Activated effector memory CD4-positive, alpha-beta T cell treated with anti-CD3 and anti-CD28 coated beads, Interleukin-2, amount 50 U/mL, for 16 hours (primary cell): Measurements from ENCODE around the gene STMP1.
"Not testable (repeated sequence)": the region's sequence is repeated elsewhere in the genome, so short reads cannot be mapped to it uniquely, and the experiment has no call there.

Source experiments
- DNase-seq: peaks from one replicate; pipeline ENCODE4 v3.0.0-alpha.2; 2020

STMP1 gene

DNA sequence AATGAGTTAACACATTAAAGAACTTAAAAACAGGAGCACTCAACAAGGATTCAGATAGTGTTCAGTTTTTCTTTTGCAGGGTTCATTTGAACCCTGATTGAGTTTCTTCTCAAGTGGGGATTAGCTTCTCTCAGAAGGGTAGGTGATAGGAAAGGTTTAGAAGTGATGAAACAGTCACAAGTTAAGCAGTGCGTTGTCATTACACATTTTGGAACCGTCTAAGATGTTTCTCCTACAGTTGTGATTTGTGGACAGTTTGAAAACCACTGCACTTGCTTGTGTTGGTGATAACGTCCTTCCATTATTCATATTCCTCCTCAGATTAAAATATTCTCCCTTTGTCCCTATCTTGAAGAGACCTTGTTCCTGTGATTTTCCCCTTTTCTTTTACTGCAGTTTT is 2.7 kb downstream of the STMP1 start:
- no peak for DNase-seq

DNA sequence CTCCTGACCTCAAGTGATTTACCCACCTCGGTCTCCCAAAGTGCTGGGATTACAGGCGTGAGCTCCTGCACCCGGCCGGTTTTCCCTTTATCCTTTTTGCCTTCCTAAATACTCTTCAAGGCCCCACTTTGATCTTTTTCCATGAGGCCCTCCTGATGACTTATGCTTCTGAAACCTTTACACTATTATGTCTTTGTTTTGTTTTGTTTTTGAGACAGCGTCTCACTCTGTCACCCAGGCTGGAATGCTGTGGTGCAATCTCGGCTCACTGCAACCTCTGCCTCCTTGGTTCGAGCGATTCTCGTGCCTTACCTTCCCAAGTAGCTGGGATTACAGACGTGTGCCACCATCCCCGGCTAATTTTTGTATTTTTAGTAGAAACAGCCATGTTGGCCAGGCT is 3.8 kb downstream of the STMP1 start:
- DNase-seq = no peak

DNA sequence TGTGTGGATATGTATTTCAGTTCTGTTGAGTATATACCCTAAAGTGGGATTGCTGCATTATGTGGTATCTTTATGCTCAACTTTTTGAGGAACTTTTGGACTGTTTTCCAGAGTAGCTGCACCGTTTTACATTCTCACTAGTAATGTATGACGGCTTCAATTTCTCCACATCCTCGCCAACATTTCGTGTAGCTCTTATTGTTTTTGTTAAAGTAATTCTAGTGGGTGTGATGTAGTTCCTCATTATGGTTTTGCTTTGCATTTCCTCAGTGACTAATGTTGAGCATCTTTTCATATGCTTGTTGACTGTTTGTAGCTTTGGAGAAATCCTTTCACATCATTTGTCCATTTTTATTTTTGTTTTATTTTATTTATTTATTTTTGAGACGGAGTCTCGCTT is 4.5 kb downstream of the STMP1 start:
- DNase-seq = no peak

DNA sequence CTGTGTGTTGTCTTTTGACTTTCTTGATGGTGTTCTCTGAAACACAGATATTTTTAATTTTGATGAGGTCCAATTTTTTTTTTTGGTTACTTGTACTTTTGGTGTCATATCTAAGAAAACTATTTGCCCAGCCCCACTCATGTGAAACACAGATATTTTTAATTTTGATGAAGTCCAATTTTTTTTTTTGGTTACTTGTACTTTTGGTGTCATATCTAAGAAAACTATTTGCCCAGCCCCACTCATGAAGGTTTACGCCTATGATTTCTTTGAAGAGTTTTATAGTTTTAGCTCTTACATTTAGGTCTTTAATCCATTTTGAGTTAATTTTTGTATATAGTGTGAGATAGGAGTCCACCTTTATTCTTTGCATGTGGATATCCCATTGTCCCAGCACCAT is 5.3 kb downstream of the STMP1 start:
- DNase-seq = not testable (repeated sequence)

DNA sequence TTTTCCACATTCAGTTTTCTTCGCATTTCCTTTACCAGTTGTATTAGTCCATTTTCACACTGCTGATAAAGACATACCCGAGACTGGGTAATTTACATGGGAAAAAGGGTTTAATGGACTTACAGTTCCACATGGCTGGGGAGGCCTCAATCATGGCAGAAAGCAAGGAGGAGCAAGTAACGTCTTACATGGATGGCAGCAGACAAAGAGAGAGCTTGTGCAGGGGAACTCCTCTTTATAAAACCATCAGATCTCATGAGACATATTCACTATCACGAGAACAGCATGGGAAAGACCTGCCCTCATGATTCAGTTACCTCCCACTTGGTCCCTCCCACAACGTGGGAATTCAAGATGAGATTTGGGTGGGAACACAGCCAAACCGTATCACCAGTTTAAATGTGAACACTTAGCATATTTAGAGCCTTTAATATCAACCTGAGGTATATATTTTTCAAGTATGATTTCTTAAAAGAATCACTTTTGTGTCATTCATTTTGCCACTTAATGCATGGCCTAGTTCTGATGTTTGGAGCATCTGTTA is 6.6 kb downstream of the STMP1 start:
- not testable (repeated sequence) for DNase-seq

DNA sequence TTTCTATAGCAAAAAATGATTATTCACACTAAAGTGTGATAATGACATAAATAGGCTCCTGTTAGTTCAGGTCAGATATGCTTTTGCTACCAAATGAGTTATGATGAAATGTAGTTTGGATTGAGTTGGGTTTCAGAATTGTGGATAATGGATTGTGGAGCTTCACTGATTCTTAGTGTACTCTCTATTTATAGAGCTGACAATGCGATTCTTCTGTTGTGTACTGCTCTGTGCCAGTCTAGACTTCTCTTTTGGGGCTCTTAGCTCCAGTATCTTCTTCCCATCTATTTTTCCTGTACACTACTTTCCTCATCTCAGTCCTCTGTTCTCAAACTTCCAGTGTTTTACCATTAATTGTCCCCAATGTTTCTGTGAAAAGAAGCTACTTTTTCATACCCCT is 7.5 kb downstream of the STMP1 start:
- DNase-seq = no peak

DNA sequence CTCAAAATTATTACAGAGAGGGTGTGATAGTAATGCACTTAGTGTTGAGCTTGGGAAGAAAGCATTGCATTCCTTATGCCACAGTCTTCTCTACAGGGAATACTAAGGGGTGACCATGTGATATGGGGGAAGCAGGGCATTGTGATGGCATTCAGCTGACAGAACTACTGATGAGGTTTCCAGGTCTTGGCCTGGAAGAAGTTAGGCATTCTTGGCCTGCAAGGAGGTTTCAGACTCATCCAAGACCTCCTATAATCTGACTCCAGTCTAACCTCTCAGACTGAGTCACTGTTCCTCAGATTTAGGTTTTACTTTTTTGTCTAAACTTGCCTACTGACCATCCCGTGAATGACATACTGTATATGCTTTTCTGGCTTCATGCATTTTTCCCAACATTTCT is 7.9 kb downstream of the STMP1 start:
- no peak for DNase-seq

DNA sequence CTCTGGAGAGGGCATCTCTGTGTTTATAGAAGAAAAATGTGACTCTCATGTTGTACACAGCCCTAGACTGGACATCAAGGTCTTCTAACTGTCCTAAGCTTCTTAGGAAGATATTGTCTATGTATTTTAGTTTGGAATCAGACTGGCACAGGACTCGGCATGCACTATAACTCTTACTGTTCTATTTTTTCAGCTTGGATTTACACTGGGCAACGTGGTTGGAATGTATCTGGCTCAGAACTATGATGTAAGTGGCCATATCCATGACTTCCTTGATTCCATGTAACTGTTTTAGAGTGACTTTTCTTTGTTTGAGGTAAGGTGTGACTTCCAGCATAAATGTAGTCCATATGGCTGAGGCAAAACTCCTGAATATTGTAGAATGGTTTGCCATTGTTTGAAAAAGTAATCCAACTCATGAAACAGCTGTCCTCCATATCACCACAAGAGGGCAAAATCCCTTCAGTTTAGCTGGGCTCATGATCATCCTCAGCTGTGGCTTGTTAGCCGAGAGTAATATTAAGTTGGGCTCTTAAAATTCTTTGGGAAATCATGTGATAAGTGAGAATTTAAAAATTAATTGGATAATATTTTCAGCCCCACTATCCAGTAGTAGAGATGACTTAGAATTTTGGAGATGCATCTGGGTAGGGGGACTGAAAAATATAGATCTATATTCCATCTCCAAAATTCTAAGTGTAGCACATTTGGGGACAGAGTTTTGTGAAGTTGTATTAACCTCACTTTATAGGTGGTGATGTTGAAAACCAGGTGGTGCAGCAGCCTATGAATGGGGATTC is 10.4 kb downstream of the STMP1 start:
- DNase-seq = no peak

DNA sequence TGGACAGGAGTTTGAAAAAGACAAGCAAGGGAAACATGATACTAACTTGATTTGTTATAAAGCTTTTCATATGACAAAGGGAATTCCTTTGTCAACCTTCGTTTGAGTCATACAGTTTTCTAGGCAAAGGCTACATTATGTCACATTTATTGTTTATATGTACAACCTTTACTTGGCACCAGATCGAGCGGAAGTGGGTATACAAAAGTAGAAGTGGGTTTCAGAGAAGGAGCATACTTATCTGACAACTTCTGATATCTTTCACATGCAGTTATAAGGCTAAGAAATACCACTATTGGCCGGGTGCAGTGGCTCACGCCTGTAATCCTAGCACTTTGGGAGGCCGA is 11.0 kb downstream of the STMP1 start:
- DNase-seq = no peak

DNA sequence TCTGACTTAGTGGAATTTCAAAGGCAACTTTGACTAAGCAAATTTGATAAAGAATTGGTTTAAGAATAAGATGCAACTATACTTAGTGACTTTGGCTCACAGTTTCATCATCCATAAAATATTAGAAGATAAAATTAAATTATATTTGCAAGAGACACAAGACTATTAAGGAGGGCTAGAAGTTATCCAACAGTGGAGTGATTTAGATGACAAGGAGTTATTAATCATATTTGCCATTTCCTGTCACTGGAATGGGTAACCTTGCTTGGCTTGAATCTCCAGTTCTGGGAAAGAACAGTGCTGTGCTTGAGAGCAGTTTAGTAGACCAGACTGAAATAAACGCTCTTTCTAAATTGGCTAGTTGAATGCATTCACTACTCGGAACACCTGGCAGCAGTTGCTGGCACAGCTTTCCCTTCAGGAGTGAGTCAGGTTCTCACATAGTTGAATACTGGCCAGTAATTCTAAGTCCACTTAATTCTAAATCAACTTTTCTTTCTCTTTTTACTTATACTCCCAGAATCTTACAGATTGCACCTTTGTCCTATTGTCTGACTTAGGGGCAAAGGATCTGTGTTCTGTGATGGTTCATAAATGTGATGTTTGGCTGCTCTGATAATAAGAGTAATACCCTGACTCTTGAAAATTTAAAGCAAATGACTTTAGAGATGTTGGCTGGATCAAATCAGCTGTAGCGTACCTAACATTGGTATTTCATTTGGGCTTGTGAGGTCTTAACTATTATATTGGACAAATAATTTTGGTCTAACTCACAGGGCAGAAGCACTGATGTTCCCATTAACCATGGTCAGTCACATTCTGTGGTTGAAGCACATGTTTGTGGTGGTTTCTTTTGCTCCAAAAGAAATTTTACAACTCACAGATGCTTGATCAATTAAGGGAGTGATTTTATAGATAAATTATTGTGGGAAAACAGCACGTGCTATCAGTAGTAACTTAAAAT is 16.6 kb downstream of the STMP1 start:
- no peak for DNase-seq

DNA sequence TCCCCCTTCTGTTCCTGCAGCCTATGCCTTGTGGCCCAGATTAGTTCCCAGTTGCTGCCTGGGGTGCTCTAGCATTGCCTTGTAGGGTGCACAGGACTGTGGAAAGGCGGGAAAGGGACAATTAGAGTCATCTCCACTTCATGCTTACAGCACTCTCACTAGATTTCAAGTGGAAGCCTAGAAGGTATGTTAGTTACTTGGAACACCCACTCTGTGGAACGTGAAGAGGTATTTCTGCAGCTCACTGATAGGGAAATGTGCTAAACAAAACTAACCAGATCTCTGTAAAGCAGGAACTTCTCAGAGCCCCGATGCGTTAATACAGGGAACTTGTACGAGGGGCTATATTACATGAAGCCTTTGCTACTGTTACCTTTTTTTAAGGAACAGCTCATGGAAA is 19.4 kb downstream of the STMP1 start:
- DNase-seq = no peak

DNA sequence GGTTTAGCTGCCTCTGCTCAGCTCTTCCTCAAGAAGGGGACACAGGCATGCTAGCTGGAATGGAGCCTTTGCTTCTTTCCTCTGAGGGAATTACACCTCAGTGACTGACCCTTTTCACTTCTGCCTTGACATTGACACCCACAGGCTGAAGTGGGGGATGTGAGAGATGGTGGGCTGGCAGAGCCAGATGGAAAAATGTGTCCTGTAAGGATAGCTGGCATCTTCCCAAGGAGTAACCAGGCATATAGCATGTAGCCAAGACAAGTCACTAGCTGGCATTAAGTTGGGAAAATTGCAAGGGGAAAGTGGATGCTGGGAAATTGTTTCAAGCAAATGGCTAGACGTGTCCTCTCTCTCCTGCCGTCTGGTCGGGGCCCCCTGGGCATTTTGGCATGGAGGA is 19.9 kb downstream of the STMP1 start:
- no peak for DNase-seq

DNA sequence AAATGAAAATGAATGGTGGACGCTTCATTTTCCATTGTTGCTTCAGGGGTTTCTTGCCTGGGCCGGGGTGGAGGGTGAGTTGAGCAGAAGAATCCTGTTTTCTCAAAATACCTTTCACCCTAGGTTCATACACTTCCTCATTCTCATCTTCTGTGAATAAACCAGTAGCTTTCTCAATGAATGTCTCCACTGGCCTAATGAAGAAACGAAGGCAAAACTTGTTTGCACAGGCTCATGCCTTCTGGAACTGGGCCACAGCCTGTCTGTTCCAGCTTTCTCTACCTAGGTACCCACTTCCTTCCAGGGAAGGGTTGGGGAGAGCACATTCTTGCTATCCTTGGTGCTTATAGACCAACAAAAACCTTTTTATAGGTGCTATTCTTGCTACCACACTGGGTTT is 21.3 kb downstream of the STMP1 start:
- no peak for DNase-seq

DNA sequence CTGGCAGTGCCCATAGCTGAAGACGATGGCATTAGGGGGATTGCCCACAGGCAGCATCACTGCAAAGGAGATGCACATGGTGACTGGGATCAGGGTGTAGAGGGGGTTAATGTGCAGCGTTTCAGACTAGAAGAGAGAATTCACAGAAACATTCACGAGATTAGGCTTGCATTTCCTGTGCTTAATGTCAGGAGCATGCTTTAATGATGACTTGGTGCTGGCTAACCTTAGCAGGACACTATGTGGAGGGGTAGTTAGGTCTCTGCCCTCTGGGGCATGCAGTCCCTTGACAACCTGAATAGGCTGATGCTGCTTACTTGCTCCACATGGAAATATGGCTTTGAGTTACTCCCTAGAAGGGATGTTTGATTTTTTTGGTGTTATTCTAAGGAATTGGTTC is 21.8 kb downstream of the STMP1 start:
- DNase-seq = no peak

DNA sequence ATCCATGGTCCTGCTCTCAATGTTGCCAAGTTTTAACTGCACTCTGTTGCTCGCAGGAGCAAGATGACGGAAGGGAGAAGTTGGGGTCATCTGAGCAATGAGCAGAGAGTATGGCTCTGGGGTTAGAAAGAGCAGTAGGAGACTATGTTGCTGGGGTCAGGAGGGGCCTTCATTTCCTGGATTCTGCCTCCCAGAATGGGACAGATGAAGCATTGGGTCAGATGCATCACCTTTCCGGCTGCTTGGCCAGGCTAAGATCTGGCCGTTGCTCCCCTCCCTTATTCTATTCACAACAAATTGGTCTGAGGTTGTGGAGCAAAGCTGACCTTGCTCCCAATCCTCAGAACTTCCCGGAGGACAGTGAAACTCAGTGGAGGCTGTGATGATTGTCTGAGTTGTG is 22.4 kb downstream of the STMP1 start:
- DNase-seq = no peak

DNA sequence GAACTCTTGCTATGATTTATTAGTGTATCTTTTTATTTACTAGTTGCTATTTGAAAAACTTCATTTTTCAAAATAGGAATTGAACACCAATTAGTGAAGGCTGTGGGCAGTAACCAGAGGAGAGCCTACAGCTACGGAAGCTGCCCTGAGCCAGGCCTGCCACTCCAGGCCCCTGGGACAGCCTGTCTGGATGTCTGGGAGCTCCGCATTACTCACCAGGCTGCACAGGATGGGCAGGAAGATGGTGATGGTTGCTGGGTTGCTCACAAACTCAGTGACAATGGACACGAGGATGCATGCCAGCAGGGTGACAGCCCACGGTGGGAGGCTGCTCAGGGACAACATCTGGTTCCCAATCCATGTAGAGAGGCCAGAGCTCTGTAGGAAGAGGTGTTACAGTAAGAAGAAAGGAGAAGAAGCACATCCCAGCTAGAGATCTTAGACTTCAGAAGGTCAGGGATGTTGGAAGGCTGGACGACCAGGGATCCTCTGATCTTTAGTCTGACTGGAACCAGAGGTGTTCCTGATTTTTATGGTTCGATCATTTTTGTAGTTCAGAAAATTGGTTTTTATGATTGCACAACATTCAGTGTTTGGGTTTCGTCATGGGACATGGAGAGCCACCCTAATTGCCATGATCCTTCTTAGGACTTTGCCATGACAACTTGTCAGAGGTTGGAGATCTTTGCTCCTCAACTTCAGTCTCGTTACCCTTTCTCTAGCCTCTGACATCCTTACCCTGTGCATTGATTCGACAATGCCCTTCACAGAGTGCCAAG is 23.2 kb downstream of the STMP1 start:
- no peak for DNase-seq

DNA sequence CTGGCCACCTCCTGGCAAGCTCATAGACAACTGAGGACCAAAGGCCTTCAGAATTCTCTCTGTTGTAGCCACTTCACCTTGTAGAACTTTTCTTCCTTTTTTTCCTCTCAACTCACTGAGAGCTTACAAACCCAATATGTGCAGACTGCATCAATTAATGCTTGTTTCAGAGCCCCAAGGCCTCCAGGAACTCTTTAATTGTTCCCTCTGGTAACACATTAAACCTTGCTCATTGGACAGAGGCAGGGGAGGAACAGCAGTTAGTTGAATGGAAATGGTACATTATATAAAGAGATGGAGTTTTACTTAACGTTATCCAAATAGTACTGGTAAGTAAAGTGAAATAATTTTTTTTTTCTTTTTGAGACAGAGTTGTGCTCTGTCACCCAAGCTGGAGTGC is 25.2 kb downstream of the STMP1 start:
- no peak for DNase-seq

DNA sequence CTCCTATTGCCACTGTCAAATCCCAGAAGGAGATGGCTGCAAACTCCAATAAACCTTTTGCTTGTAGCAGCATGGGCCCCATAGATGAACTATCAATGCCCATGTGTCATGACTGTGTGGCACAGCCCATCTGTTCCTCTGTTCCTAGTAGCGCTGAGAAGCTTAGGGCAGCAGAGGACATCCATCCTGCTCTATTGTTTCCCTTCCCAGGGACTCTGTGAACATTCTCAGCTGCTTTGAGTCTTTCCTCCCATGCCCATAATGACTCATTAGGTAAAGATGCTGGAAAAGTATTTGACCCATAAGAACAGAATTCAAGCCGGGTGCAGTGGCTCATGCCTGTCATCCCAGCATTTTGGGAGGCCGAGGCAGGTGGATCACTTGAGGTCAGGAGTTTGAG is 28.3 kb downstream of the STMP1 start:
- no peak for DNase-seq

DNA sequence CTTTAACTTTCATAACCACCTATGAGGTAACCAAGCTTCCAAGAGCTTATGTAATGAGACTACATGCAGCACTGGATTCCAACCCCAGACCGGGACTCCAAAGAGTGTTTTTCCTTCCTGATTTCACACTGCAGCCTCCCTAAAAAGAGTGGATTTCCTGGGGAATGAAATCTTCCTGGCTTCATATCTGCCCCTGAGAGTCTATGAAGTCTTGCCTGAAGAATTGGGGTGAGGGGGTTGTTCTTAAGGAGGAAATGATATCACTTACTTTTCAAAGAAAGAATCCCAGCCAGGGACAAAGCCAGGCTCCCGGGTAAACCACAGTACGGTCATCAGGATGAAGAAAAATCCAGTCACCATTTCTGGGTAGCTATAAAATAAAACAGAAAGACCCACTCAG is 29.7 kb downstream of the STMP1 start:
- no peak for DNase-seq

DNA sequence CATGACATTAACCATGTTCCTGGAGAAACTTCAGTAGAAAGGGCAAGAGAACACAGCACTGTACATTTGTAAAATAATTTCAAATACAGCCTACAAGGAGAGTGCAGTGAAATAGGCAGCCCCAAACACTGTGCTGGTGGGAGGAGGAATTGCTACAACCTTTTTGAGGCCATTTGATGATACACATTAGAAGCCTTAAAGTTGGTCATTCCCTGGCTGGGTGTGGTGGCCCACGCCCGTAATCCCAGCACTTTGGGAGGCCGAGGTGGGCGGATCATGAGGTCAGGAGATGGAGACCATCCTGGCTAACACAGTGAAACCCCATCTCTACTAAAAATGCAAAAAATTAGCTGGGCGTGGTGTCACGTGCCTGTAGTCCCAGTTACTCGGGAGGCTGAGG is 30.3 kb downstream of the STMP1 start:
- DNase-seq = not testable (repeated sequence)

DNA sequence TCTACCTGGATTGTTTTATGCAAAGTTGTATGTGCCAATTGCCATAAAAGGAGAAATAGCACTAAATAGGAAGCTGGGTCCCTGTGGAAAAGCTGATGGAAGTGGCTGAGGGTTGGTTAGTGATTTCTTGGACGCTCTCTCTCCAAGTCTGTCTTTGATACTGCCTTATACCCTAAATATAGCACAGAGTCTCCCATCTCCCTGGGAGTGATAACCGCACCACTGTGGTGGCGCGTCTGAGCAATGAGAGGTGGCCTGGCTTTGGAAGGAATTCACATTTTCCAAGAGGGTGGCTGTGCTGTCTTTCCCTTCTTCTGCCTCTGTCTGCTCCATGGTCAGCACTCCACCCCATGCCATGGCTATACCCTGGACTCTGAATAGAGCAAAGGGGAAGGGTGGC is 31.2 kb downstream of the STMP1 start:
- DNase-seq = no peak

DNA sequence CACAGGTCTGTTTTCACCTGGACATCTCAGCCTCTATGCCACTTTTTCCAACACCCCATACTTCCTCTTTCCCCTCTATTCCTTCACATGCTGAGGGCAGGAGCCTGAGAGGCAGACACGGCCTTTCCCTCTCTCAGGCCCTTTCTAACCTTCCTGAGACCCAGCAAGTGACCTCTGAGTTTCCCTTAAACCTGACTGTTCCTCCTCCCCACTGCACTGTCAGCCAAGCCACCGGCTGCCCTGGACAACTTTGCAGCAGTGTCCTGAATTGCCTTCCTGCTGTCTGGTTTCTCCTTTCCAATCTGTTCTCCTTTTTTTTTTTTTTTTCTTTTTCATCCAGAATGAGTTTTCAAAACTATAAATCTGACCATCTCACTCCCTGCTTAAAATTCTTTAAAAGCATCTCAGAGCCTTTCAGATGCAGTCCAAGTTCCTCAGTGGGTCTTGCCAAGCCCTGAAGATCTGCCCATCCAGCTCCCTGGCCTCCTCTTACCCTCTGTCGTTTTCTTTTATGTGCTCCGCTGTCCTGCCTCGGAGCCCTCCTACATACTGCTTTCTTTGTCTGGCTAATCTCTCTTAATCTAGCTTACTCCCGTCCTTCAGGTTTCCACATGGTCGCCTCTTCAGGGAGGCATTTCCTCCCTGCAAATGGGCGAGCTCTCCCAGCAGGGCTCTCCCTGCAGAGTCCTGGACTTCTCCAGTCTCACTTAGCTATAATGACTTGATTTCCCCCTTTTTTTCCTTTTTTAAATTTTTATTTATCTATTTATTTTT is 35.1 kb downstream of the STMP1 start:
- no peak for DNase-seq
